ENCODE results near the gene GAL3ST3.
"Not testable (repeated sequence)": the region's sequence is repeated elsewhere in the genome, so short reads cannot be mapped to it uniquely, and the experiment has no call there.

Gene GAL3ST3, protein sequence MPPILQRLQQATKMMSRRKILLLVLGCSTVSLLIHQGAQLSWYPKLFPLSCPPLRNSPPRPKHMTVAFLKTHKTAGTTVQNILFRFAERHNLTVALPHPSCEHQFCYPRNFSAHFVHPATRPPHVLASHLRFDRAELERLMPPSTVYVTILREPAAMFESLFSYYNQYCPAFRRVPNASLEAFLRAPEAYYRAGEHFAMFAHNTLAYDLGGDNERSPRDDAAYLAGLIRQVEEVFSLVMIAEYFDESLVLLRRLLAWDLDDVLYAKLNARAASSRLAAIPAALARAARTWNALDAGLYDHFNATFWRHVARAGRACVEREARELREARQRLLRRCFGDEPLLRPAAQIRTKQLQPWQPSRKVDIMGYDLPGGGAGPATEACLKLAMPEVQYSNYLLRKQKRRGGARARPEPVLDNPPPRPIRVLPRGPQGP

DNA sequence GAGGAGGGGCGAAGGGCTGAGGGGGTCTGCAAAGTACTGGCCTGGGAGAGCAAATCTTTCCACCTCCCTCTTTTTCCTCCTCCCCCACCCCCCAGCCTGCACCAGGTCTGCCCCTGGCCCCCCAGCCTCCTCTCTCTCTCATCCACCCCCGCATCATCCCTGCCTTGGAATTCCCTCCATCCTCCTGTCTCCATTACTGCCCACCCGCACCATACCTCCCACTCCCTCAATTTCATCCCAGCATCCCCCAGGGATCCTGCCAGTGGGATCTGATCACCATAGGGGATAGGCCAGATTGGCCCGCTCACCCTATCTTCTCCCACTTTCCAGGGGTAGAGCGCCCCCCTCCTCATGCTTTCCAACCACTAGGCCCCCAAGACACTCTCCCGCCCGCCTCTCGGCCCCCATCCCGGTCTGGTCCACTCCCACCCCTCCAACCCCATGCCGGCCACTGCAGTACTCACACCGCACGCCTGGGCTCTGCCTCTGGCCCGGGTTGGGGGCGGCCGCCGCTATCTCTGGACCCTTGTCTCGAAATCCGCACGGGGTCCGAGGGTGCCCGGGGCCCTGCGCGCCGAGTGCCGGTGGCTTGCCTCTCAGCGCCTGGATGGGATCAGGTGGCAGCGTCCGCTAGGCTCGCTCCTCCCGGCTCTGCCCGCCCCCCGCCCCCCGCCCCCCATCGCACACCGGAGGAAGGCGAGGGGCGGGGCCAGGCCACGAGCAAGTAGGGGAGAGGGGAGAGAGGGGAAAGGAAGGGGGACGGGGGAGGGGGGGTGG, at the start of gene GAL3ST3:
GAL3ST3 (minus strand) TSS at position 615 of the 777 bp plus-strand sequence. CDS start 3,746 bp downstream, outside the sequence.
- no peak for DNase-seq

DNA sequence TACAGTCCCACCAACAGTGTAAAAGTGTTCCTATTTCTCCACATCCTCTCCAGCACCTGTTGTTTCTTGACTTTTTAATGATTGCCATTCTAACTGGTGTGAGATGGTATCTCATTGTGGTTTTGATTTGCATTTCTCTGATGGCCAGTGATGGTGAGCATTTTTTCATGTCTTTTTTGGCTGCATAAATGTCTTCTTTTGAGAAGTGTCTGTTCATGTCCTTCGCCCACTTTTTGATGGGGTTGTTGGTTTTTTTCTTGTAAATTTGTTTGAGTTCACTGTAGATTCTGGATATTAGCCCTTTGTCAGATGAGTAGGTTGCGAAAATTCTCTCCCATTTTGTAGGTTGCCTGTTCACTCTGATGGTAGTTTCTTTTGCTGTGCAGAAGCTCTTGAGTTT, 43.2 kb upstream of the GAL3ST3 start:
- DNase-seq: not testable (repeated sequence)

DNA sequence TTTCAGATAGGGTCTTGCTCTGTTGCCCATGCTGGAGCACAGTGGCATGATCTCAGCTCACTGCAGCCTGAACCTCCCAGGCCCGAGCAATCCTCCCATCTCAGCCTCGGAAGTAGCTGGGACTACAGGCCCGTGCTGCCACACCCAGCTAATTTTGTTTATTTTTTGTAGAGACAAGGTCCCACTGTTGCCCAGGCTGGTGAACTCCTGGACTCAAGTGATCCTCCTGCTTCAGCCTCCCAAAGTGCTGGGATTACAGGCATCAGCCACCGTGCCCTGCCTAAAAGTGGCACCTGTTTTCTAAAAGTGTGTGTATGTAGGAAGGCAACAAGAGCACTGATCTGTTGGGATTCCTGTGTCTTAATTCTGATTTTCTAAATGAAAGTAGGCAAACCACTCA, 41.3 kb upstream of the GAL3ST3 start:
- DNase-seq: no peak

DNA sequence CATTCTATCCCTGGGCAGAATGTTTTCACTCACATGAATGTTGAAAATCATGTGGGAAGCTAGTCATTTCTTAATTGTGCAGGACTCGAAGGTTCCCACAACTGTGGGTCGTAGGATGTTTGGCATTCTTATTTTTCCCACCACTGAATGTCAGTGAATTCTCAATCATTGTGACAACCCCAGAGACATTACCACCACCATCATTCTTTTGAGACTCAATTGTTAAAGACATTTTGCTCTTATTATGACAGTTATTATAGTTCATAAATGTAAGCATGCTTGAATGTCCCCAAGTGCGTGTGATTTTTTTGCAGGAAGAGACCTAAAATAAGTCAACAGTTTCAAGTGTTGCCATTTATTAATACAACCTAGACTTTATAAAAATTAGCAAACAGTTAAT, 40.1 kb upstream of the GAL3ST3 start:
- no peak for DNase-seq

DNA sequence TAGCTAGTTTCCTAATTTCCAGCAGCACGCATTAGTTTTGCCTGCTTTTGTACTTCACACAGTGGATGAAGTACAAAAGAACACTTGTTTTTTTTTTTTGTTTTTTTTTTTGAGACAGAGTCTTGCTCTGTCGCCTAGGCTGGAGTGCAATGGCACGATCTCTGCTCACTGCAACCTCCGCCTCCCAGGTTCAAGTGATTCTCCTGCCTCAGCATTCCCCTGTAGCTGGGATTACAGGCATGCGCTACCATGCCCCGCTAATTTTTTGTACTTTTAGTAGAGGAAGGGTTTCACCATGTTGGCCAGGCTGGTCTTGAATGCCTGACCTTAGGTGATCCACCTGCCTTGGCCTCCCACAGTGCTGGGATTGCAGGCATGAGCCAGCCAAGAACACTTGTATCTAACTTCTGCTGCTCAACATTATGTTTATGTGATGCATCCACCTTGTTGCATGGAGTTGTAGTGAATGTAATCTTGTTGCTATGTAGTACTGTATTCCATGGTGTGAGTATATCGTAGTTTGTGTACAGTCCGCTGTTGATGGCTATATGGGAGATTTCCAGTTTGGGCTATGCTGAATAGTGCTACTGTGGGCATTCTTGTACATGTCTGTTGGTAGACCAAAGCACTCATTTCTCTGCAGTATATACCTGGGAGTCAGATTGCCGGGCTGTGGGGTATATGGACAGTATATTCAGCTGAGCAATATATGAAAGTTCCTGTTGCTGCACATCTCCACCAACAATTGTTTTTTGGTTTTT, 38.4 kb upstream of the GAL3ST3 start:
- DNase-seq: no peak

DNA sequence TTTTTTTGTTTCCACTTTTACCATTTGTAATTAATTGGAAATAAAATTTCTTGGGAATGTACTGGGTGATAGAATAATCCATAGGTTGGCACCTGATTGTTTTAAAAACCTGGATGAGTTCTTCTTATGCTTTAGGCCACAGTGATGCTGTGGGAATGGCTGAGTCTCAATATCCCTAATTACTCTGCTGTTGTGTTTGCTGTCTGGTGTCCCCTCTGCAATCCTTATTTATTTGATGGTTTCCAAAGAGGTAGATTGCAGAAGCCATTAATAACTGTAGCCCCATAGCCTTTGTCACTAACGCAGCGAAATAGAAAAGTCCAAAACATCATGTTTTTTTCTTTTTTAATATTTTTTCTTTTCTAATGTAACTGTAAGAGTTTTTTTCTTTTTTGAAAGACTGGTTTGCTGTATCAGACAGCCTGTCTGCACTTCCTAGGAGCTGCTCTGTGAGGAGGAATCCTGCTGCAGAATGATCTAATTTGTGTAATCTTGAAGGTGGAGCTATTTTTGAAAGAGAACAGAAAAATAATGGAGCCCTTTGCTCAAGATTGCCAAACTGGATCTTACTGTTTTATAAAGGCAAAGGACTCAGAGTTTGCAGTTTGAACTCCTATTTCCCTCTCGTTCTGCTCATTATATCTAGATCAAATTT, 36.0 kb upstream of the GAL3ST3 start:
- DNase-seq: no peak

DNA sequence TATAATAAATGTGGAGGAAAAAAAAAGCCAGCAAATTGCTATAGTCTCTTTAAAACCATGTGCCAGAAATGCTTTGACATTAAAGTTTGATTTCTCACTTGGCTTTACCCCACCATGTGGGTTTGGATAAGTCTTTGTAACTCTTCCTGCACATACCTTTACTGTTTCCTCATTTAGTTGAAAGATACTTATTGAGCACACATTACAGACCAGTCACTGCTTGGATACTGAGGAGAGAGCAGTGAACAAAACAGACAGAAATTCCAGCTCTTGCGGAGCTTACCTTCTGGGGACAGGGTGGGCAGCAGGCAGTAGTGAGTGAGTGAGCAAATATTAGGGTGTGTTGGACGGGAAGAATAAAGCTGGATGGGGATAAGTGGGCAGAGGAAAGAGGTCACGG, 34.8 kb upstream of the GAL3ST3 start:
- no peak for DNase-seq

DNA sequence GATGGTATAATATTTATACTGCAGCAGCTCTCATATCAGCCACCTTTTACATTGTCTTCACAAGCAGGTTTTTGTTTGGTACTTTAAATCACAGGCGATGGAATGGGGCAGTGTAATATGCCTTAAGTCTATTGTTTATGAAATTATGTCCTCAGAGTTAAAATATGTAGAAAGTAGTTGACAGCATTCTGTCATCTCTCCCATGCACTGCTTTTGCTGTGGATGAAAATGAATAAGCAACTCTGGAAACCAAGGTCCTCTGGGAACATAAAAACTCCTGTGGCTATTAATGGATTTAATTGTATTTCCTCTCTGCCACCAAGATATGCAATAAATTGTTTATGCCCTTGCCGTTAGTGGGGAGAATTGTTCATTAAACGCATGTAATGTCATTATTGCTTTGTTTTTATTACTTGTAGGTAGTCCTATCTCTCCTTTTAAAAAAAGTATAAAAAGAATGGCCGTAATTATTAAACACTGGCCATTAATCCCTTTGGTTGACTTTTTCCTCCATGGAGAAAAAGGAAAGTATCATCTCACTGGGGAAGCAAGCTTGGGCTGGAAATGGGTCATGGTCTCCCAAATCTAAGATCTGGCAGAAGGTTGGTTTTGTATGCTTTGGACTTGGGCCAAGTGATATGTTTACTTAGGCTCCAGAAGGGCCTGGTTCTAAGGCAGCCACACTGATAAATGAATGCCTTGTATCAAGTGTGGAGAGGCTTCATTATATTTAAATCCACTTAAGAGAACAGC, 34.2 kb upstream of the GAL3ST3 start:
- DNase-seq: no peak

DNA sequence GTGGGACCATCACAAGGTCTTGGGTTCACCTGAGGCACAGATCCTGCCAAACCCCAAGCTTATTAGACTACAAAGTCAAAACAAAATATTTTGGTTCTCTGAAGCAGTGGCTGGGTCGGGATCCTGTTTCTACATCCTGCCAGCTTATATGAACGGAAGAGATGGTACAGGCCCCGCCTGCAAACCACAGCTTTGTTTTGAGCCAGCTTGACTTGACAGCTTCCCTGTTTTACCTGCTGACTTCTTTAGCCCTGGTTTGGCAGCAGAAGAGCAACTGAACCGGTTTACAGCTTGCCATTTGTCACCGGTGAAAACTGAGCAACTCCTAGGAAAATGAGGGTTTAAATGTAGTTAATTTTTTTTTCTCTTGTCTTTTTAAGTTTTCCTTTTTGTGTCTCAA, 32.5 kb upstream of the GAL3ST3 start:
- DNase-seq: peak; percentile 60

DNA sequence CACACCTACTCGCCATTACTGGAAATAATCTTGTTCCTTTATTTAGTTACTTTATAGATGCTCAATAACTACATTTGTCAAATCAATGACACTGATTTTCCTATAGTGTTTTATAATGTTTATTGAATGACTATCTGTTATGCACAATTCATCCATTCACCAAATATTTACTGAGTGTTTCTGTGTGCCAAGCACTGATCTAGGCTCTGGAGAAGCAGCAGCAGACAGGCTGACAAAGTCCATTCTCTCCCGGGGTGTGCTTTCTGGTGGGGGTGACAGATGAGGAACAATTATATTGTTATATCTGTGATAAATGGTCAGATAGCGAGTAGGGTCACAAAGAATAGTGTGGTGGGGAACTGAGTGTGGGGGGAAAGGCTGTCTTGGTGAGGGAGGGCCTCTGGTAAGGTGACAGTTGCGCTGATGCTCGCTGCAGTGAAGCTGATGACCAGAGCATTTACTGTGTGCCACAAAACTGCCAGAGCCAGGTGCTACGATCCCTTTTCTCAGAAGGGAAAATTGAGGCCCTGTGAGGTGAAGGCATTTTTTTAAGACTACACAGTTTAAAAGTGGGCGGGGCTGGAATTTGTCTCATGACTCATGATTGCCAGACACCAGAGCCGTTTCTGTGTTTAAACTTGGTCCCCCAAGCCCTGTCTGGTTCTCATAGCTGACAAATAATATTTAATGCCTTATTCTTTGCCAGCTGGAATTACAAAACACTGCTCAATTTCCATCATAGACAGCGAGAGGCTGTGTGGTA, 31.3 kb upstream of the GAL3ST3 start:
- no peak for DNase-seq

DNA sequence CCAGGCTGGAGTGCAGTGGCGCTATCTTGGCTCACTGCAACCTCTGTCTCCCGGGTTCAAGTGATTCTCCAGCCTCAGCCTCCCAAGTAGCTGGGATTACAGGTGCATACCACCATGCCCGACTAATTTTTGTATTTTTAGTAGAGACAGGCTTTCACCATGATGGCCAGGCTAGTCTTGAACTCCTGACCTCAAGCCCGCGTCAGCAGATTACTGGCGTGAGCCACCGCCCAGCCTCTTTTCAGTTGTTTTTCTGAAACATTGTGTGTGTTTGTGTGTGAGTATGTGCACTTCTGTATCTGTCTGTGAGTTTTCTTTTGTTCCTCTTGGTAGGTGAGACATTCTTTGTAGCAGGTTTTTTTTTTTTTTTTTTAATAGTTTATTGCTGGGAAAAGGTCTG, 30.0 kb upstream of the GAL3ST3 start:
- not testable (repeated sequence) for DNase-seq

DNA sequence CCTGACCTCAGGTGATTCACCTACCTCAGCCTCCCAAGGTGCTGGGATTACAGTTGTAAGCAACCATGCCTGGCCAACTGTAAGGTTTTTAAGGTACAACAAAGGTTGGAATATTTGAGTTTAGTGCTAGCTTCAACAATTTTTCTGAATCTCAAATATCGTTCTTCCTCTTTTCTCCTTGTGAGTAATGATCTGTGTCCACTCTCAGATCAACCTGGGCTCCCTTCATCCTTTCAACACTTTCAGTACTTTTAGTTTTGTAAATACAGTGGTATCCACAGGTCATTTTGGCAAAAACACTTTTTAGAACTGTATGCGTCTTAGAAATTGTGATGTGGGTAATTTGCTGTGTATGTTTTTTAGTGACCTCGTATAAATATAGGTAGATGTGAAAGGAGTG, 29.0 kb upstream of the GAL3ST3 start:
- DNase-seq: no peak

DNA sequence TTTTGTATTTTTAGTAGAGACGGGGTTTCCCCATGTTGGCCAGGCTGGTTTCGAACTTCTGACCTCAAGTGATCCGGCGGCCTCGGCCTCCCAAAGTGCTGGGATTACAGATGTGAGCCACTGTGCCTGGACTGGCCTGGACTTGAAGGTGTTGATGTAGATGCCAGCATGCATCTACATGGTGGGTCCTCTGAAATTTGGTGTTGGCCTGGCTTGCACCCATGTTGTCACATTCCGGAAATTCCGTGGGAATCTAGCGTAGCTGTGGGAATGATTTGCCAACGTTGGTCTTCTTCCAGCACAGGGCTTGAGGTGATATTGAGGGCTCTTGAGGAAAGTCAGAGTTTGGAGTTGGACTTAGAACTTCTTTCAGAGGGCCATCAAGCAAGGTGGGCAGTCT, 27.6 kb upstream of the GAL3ST3 start:
- DNase-seq: no peak

DNA sequence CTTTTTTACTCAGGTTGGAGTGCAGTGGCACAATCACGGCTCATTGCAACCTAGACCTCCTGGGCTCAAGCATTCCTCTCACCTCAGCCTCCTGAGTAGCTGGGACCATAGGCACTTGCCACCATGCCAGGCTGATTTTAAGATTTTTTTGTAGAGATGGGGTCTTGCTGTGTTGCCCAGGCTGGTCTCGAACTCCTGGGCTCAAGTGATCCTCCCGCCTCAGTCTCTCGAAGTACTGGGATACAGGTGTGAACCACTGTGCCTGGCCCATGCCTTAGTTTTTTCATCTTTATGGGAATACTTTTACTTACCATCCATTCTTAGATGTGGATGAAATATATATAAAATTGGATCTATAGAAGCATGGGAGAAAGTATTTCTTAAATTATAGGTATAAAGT, 26.3 kb upstream of the GAL3ST3 start:
- no peak for DNase-seq

DNA sequence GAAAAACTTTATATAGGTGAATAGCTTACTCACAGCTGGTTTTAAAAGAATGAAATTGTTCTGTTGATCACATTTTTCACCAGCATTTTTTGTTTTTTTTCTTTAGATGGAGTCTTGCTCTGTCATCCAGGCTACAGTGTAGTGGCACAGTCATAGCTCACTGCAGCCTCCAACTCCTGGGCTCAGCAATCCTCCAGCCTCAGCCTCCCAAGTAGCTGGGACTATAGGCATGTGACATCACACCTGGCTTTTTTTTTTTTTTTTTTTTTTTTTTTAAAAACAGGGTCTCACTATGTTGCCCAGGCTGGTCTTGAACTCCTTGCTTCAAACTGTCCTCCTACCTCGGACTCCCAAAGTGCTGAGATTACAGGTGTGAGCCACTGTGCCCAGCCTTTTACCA, 24.7 kb upstream of the GAL3ST3 start:
- no peak for DNase-seq

DNA sequence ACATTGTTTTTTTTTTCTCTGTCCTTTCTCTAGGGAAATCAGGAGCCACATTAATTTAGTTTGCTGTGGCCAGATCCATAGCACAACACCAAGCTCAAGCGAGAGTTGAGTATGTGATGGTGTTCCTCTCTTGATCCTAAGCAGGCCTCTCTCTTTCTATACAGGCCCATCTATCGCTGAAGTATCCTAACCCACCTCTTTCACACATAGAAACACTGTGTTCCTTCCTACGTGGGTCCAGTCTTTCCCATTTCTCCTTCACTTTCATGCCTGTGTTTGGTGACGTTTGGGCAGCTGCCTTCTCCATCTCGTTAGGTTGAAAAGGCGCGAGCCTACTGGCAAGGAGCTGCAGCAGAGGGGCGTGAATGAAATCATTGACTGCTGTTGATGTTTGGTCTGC, 23.6 kb upstream of the GAL3ST3 start:
- DNase-seq: no peak

DNA sequence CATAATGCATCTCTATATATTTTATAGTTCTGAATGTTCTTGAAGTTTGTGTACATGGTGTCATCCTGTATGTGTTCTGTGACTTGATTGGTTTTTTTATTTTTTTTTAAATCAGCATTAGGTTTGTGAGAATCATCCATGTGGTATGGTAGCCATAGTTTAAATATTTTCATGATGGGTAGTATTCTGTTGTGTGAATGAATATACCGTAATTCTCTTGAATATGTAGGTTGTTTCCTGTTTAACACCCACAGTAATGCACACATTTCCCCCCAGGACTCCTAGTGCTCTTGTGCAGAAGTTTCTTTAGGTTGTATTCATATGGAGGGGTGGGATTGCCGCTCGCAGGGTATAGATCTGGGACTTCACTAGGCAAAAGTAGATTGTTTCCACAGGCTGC, 23.1 kb upstream of the GAL3ST3 start:
- DNase-seq: no peak

DNA sequence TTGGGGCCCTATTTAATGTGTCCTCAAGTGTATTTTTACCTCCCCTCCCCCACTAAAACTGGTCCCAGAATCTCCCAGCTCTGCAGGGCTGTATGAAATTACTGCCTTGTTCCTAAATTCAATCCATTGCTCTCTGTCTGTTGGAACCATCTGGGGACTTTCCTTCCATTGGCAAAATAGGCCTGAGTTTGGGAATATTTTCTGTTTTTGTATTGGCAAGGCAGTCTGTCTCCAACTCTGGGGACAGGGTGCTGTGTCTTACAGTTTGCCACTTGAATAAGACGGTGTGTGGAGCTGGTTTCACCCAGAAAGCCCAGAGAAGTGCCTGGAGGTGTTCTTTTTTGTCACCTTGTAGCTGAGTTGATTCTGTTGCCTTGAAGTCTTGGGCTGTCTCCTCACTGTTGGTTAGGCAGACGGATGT, 22.4 kb upstream of the GAL3ST3 start:
- no peak for DNase-seq

DNA sequence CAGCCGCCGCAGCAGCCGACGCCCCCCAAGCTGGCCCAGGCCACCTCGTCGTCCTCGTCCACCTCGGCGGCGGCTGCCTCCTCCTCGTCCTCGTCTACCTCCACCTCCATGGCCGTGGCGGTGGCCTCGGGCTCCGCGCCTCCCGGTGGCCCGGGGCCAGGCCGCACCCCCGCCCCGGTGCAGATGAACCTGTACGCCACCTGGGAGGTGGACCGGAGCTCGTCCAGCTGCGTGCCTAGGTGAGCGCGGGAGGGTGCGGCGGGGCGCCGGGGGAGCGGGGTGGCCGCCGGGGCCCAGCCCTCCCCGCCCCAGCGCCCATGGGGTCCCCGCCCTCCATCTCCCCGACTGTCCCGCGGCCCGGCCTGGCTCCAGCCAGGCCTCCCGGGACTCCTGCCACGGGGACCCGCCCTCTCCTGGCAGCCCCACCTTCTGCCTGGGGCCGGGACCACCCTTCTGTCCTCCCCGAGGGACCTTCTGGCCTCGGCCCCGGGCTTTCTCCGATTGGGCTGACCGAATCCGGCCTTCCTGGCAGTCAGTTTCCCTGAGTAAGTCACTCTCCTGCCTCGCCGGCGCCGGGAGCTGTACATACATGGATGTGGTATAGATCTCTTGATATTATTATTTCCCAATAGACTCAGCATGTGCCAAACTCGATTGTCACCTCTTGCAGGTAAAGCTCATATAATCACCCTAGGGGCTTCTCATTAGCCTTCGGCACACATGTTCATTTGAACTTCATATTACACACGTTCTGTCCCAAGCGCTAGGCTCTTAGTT, 21.8 kb upstream of the GAL3ST3 start:
- no peak for DNase-seq

Measured in NCI-H2107 (cell line).